GM12892 (cell line): ENCODE measurements around the gene BPIFA1.

Source experiments
- POLR2A ChIP-seq: IDR thresholded peaks from 2 replicates; pipeline ENCODE4 v1.6.1; 2011; ENCODE audit warnings: low read depth, low read length, control low read depth
- POLR2AphosphoS5 ChIP-seq: IDR thresholded peaks from 2 replicates; pipeline ENCODE4 v1.6.1; 2011; ENCODE audit warnings: low read depth, low read length, control low read depth
- TAF1 ChIP-seq: IDR thresholded peaks from 2 replicates; pipeline ENCODE4 v1.6.1; 2011; ENCODE audit warnings: low read depth, mild to moderate bottlenecking, control low read depth, low read length, borderline replicate concordance

DNA sequence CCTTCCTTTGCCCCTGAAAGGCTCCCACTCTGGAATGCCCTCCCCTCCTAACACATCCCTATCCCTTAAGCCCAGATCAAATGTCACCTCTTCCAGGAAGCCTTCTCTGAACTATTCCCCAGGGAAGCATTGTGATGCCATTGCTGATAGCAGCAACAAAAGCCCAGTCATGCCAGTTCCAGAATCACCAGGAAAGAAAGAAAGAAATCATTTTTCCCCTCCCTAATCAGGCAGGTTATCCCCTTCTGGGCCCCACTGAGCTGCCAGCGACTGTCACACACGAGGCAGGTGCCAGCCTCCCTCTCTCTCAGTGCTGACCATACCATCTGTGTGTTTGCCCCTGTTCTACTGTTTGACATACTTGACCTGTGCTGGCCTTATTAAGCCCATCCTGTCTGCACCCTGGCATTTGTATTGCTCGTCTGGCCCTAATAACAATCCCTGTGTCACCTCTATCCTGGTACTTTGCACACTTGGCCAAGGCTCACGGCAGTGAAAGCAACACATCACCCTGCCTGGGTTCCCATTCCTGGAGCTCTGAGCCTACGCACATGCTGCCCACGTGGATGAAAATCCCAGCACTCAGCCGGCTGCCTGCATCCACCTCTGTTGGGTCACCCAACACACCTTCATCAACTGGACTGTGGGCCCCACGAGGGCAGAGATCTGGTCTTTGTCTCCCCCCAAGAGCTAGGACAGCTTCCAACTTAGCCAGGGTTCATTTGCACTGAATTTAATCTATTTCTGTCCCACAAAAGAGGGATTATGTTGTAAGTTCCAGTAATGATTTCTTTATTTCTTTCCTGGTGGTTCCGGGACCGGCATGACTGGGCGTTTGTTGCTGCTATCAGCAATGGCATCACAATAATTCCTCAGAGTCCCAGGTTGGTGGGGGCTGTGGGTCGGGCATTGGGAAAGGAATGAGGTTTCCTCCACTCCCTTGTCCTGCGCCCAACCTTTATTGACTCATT lies 42.0 kb downstream of the BPIFA1 start:
- TF ChIP-seq POLR2AphosphoS5 (no peak), POLR2A (no peak), TAF1 (no peak)
